ENCODE measurements around the gene ST6GAL1. TPM values are rescaled to one million over a fixed set of nuclear protein-coding genes. Genes with fewer than 3 reads are reported as not detected.

ST6GAL1 gene
- total and polyA plus RNA-seq, 12 donors, result 7.2 to 95.0 (median 55.4) TPM

DNA sequence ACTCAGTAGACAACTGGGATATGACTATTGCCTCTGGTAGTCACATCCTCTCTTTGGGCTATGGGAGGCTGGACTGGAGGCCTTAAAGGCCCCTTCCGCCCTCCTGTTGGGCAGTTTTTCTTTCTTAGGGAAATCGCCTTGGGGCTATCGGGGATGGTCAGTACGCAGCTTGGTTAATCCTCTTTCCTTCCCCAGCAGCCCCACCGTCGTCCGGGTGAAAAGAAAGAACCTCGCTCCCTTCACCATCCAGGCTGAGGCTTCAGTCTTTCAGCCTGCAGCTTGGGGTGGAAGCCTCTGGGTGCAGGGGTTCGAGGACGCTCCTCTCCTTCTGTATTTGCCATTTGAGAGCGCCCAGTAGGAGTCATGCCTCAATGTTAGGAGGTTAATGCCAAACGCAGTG, 641 bp upstream of the ST6GAL1 start:
- intact Hi-C loops (cut with DNase I), result no loop called here
- TF ChIP-seq, protein P1, sequence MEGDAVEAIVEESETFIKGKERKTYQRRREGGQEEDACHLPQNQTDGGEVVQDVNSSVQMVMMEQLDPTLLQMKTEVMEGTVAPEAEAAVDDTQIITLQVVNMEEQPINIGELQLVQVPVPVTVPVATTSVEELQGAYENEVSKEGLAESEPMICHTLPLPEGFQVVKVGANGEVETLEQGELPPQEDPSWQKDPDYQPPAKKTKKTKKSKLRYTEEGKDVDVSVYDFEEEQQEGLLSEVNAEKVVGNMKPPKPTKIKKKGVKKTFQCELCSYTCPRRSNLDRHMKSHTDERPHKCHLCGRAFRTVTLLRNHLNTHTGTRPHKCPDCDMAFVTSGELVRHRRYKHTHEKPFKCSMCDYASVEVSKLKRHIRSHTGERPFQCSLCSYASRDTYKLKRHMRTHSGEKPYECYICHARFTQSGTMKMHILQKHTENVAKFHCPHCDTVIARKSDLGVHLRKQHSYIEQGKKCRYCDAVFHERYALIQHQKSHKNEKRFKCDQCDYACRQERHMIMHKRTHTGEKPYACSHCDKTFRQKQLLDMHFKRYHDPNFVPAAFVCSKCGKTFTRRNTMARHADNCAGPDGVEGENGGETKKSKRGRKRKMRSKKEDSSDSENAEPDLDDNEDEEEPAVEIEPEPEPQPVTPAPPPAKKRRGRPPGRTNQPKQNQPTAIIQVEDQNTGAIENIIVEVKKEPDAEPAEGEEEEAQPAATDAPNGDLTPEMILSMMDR (IDR thresholded peaks at IDR 0.05), result no peak
- TF ChIP-seq POLR2A (IDR thresholded peaks at IDR 0.05), result no peak
- no peaks in the 10 kb centered on the region for H3K9me3 ChIP-seq (replicated peaks in 1 of 3)
- no peak for DNase-seq
- no peaks in the 10 kb centered on the region for H3K4me1 ChIP-seq (replicated peaks in 1 of 2)
- H3K27ac ChIP-seq, result peak overlapping the region in 2 of 5 donors; percentile 68 to 89
- WGBS, 4 donors, result 67 to 89% (median 77%) methylated on average over 8 to 12 of the region's 12 CpGs
- no peaks in the 10 kb centered on the region for H3K36me3 ChIP-seq (replicated peaks in 1 of 2)
- H3K4me3 ChIP-seq, result peak overlapping the region in 1 of 4 donors; percentile 74
- H3K27me3 ChIP-seq, result no peaks in the 10 kb centered on the region

DNA sequence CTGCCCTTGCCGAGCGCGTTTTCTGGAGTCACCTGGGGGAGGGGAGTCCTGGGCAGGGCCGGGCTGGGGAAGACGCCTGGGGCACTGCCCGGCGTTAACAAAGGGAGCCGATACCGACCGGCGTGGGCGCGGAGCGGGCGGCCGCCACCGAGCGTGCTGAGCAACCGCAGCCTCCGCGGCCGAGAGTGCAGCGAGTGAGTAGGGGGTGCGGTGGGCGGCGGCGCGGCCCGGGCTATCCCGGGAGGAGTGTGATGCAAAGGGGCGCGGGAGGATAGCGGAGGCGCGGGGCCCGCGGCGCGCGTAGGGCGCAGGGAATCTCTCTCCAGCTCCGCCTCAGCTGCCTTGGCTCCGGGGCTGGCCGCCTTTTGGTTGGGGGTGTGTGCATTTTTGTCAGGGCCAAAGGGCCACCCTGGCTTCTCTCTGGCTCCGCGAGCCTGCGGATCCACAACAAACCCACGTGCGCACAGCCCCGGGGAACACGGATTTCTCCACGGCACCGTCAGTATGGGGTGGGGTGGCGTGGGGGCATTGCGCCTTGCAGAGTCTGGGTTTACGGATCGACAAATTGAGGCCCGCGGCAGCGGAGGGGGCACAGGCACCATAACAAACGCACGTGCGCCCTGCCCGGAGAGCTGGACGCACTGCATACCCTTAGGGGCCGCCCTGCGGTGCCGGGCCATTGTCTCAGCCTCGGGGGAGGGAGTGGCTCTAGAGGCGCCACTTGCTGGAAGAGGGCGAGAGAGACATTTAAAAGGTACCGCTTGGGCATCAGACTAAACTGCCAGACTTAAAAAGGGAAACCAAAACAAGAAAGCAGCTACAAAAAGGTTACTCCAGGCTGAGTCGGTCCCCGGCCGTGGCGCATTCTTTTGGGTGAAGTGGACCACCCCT, 560 bp downstream of the ST6GAL1 start:
- no peaks in the 10 kb centered on the region for H3K9me3 ChIP-seq (replicated peaks in 1 of 3)
- H3K27me3 ChIP-seq, result no peaks in the 10 kb centered on the region
- no peaks in the 10 kb centered on the region for H3K4me1 ChIP-seq (replicated peaks in 1 of 2)
- H3K27ac ChIP-seq, result peak overlapping the region; percentile 39 to 89 (median 67)
- peak; percentile 35 to 63 (median 41) for DNase-seq
- intact Hi-C loops (cut with DNase I), result no loop called here
- 0 to 3% (median 1%) methylated on average over 20 to 76 of the region's 76 CpGs for WGBS, 4 donors
- peak overlapping the region in 3 of 4 donors; percentile 28 to 74 (median 33) for H3K4me3 ChIP-seq
- no peaks in the 10 kb centered on the region for H3K36me3 ChIP-seq (replicated peaks in 1 of 2)
- no peak for TF ChIP-seq POLR2A (IDR thresholded peaks at IDR 0.05)
- TF ChIP-seq, protein P1 (IDR thresholded peaks at IDR 0.05), result no peak

DNA sequence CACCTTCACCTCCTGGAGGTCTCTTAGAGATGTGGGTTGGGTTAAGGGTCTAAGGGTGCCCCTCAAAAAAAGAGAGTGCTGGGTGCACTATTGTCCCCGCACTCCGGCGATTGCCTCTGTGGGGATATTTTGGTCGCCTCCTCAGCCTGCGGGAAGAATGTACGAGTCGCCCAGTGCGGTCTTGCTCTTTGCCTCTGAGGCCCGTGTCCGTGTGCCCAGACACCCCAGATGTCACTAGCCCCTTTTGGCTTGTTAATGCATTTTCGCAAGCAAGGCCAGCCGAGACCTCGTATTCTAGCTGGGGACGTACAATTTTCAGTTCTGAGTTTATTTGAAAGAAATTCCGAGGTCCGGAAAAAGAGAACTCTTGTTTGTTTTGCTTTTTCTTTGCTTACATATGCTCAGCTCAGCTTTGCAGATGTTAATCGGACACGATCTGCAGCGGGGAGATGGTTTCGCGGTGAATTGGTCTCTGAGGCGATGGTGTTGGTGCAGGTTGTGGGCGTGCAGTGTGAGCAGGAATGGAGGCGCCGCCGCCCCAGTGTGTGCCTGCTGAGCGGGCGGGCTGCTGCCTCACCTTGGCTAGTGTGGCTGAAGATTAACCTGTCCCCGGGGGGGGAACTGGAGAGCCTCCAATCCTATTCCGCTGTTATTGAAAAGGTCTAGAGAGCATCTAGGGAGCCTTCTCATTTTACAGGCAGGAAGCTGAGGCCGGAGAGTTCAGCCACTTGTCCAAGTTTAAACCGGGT, 1.4 kb downstream of the ST6GAL1 start:
- WGBS, 4 donors, result 12 to 23% (median 16%) methylated on average over 26 to 32 of the region's 32 CpGs
- intact Hi-C loops (cut with DNase I), result no loop called here
- Histone ChIP-seq H3K36me3 (replicated peaks in 1 of 2) (no peaks in the 10 kb centered on the region), H3K9me3 (replicated peaks in 1 of 3) (no peaks in the 10 kb centered on the region), H3K4me1 (replicated peaks in 1 of 2) (no peaks in the 10 kb centered on the region), H3K4me3 (peak overlapping the region in 3 of 4 donors; percentile 2 to 74 (median 28)), H3K27ac (peak overlapping the region in 4 of 5 donors; percentile 27 to 89 (median 68)), H3K27me3 (no peaks in the 10 kb centered on the region)
- no peak for DNase-seq
- TF ChIP-seq POLR2A (IDR thresholded peaks at IDR 0.05), result no peak

DNA sequence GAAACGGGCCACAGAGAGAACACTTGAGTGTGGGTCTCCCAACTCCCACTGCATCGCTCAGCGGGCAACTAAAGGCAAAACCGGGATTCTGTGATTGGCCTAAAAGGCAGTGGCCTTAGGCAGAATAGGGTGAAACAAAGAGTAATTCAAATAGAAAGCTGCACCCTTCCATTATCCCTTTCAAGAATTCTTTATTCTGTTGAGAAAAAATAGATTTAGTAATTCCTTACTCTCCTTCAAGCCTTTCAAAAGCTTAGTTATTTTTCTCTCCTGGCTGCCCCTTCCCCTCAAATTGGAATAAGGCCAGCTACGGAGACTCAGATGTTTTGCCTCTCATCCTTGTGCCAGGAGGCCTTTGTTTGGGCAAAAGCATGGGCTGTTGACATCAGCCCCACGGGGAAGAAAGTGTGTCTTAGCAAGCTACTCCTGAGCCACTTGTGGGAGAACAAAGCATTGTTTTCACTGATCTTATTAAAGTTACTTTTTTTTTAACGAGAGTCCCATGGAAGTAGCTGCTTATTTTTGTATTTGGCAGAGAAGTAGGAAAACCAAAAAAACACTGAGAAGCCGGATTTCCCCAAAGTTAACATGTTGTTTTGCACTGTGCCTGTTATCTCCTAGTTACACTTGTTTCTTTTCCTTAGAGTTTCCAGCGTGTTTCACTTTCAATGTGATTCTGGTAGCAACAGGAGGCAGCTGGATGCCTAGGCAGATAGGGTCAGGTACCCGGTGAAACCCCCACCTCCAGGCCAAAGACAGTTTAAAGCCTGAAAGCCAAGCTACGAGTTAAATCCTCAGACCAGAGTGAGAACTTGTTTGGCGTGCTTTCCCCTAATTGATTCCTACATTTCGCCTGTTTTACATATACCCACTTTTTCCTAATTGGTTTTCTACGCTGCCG, 2.2 kb downstream of the ST6GAL1 start:
- intact Hi-C loops (cut with DNase I), result no loop called here
- Histone ChIP-seq H3K9me3 (replicated peaks in 1 of 3) (no peaks in the 10 kb centered on the region), H3K36me3 (replicated peaks in 1 of 2) (no peaks in the 10 kb centered on the region), H3K27ac (peak overlapping the region in 3 of 5 donors; percentile 27 to 89 (median 68)), H3K4me1 (replicated peaks in 1 of 2) (no peaks in the 10 kb centered on the region), H3K27me3 (no peaks in the 10 kb centered on the region), H3K4me3 (peak overlapping the region in 1 of 4 donors; percentile 74)
- no peak for TF ChIP-seq POLR2A (IDR thresholded peaks at IDR 0.05)
- TF ChIP-seq, protein P1 (IDR thresholded peaks at IDR 0.05), result no peak
- WGBS, 4 donors, result 43 to 50% (median 47%) methylated on average over 15 of the region's 15 CpGs
- DNase-seq, result no peak
